HG02678 (cell line): ENCODE data around the gene ANKRD31.

Experiments used
- ATAC-seq: cut with Tn5 transposase; IDR thresholded peaks from one replicate; pipeline ENCODE4 v1.9.1; 2021; ENCODE audit warnings: mild to moderate bottlenecking, moderate library complexity; ENCODE audit not compliant: unreplicated experiment

ANKRD31 gene

DNA sequence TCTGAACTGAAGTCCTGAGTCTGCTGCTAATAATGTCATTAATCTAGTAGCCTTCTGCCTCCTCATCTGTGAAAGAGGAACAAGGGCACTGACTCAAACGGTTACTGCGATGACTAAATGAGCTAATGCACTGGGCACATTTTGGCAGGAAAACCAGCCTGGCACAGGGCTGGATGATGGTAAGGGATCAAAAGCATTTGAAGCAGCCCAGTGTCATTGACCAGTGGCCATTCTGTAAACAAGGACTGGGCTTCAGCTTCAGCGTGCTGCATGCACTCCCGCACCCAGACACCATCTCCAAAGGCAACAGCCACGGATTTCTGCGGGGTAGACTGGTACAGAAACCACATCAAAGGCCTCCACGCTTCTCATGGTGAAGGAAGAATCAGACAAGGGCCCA lies 192.3 kb downstream of the ANKRD31 start:
- no peak for ATAC-seq

DNA sequence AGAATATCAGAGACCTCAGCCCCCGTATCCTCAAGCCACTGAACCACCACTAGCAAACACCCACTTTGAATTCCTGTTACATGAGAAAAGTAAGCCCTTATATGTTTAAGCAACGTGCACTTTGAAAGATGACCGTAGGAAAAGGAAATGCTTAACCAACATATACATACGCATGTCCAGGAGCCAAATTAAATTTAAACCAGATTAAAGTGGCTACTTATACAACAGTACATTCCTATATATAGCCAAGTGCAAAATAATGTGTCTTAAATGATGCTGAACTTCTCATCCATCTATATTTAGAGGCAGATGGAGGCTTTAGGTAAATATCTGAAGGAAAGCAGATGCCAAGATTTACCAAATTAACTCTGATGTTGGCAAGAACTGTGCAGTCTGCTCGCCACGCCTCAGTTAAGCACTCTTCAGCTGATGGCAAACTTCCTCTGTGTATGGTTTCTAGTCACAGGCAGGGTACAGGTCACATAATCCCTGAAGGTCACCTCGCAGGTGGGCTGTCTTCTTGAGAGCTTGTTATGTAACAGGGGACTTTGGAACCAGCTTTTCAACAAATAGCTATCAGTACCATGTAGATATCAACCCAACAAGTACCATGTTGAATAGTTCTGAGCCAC lies 192.9 kb downstream of the ANKRD31 start:
- no peak for ATAC-seq

DNA sequence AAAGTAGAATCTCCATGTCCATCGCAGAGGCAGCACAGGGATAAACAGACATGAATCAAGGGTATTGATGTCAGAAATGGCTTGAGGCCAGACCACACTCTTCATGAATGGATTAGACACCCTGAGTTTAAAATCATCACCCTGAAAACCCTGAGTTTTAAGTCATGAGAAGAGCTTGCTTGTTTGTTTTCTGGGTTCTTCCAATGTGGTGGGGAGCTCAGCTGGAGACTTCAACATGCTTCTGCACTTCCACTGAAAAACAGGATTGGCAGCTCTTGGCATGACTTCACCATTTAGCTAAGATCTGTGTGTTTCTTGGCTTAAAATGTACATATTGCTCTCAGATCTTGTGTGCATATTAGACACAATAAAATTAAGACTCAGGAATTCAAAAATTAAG lies 194.2 kb downstream of the ANKRD31 start:
- no peak for ATAC-seq

DNA sequence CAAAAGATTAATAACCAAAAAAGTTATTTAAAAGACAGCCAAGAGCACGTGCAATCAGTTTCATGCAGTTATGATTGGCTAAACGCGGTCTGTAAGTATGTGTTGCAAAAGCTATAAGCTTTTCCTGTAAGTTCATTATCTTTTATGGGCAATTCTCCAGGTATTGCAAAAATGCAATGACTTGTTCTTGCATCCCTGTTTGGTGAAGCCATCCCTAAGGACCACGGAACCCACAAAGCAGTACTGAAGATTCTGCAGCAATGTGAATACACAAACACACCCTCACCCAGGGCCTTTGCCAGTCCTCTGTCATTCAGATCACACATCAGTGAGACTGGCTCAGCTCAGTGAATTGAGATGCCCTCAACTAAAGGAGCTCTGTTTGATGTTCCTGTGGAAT lies 195.7 kb downstream of the ANKRD31 start:
- ATAC-seq, result no peak

DNA sequence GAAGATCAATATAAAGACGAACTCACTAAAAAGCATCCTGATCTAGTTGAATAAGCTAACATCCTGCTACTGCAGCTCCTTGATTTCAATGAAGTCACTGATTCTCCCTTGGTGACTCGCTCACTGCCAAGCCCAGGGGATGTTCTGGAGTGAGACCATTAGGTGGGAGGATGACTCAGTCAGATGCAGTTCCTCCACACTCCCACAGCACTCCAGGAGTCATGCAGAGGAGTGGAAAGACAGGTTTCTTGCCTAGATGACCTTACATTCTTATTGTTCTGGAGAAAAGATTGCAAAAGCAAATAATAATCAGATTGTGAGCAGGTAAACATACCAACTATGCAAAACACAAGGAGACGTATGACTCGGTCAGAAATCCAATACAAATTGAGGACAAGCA lies 199.6 kb downstream of the ANKRD31 start:
- ATAC-seq, result no peak

DNA sequence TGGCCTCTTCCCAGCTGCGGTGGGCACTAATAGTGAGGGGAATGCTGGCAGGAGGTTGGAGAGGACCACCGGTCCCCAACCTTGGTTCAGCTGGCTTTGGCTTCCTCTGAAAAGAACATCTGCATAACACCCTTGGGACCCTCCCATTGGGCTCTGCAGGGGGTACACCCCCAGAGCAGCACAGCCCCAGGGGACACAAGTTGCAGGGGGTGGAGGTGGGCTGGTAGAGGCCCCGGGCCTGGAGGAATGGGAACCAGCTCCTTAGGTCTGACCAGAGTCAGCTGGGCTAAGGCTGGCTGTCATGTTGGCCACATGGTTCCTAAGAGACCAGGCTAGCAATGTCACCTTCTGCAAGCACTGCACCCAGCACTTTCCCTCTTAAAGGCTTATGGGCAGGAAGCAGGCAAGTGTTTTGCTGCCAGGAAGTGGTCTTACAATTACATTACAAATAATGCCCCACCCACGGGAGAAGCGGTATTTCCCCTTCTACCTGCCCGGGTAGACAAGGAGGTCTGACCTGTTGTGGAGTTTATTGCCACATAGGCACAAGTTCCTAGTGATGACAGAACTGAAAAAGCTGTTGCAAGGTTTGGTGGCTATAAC lies 202.4 kb downstream of the ANKRD31 start:
- no peak for ATAC-seq

DNA sequence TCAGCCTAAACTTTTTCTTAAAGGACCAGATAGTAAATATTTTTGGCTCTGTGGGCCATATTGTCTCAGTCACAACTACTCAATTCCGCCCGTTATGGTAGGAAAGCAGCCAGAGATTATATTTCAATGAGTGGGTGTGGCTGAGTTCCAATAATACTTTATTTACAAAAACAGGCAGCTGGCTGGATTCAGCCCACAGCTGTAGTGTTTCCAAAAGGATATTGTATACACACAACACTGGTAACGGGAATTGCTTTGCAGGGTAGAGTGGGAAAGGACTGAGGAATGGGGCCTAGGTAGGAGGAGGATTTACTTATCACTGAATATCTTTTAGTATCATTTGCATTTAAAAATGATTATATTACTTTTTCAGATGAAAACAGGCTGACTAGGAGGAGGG lies 205.3 kb downstream of the ANKRD31 start:
- ATAC-seq, result no peak

DNA sequence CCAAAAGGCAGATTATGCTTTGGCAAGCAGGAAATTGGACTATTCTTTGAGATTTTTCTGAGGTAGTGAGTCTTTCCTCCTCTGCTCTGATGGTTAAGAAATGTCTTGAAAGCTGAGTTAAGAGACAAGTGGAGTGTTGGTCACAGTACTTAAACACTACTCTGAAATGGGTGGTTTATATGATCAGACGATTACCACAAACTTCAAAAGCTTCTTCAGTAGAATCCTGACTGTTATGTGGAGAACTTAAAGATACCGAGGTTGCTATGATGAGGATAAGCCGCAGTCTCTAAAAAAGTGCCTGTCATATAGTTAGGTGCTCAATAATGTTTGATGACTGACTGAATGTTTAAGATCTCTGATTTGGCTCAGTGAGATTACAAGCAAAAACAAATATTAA lies 208.6 kb downstream of the ANKRD31 start:
- ATAC-seq, result no peak

DNA sequence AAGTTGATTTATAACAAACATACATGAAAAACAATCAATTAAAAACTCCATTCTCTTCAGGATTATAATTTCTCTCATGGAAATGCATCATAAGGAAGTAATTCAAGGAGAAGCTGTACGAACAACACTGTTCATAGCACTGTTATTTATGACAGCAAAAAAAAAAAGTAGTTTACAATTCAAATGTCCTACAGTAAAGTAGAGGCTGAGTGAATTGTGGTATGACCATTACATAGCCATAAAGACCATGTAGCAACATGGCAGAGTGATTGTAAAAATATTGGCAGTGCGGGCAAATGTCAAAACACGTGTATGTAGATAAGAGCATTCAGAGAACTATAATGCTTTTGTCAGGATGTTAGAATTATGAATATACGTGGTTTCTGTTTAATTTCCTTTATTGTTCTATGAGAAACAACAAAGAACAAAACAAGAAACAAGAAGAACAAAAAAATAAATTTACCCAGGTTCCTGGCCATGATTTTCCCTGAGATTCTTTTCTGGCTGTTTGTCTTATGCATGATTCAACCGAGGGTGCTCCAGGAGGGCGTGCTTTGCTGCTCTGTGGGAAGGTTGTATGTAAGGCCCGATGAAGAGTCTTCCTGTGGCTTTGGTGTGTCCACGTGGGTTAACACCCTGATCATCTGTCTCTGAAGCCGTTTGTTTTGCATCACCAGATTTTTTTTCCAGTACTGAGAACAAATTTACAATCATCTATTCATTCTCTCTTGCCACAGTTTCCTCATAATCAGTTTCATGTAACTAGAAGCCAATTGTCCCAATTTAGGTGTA lies 213.1 kb downstream of the ANKRD31 start:
- no peak for ATAC-seq

DNA sequence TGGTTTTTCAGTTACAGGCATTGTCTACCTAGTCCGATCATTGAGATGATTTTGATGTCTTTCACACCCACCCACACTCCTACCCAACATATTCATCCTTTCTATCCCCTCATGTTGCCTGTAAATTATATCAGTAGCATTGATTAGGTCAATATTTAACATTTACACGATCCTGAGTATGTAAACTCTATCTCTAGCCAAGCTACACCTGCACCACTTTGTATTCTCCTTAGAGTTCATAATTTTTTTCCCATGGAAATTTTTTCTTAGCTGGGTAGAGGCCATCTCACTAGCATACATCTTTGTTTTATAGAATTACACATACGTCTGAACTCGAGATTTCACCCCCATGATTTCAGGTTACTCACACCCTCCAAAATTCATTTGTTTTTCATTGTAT lies 214.9 kb downstream of the ANKRD31 start:
- no peak for ATAC-seq

DNA sequence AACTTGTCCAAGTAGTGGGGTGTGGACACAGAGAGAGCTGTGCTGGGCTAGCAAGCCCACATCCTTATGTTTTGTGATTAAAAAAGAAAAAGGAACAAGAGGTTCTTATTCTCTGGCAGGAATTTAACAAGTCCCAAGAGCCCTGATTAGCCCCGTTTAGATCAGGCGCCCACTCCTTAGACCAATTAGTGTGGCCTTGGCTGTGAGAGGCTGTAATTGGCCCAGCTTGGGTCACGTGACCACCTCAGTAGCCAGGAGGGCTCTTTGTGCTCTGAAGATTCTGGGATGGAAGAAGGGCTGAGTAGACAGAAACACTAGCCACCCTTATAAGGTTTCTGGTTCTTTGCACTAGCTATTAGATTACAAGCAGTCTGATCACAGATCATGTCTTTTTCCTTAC lies 215.5 kb downstream of the ANKRD31 start:
- ATAC-seq, result no peak

DNA sequence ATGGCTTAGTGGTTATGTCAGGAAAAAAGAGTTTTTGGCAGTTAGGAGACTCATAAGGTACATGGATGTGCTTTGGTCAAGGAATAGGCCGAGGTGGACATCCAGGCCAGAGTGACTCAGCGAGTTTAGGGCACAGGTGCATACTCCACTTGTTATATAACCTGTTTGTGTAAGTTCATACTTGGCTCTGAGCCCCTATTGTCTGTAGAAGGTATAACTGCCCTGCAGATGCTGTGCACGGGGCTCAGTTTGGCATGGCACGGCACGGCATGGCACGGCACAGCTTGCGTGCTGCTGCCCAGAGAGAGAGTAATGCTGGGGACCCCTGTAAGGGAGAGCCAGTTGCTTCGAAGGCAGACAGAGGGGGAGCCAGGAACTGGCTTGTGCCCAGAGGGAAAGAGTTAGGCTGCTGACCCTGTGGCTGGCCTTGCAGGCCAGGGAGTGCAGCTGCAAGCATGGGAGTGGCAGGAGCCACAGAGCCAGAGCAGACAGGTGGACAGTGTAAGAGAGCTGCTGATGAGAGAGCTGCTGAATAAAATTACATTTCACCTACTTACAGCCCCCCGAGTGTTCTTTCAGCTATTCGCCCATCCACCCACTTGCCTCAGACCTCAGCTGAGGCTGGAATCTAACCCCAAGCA lies 216.5 kb downstream of the ANKRD31 start:
- ATAC-seq, result no peak

DNA sequence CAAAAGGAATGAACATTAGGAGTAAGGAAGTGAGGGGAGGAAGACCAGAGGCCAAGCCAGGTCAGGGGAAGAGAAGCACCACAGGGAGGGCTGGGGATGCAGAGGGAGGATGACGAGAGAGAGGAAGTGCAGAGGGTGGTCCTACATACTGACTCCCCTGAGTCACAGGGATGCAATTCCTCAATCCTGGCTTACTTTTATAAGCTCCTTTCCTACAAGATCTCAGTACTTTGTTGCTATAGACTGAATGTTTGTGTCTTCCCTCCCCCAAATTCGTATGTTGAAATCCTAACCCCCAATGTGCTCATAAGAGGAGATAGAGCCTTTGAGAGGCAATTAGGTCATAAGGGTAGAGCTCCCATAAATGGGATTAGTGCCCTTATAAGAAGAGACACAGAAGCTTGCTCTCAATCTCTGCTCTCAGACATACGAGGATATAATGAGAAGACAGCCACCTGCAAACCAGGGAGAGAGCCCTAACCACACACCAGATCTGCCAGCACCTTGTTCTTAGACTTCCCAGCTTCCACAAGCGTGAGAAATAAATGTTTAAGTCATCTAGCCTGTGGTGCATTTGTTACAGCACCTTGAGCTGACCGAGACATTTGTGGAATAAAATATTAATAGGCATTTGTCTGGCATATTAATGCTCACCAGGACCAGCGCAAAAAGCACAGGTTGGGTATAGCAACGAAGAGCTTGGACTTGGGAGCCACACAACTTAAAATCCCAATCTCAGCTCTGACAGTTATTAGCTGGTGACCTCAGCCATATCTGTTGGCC lies 217.7 kb downstream of the ANKRD31 start:
- no peak for ATAC-seq
